Neural cell (in vitro differentiated cells): ENCODE results near the gene SEC23A. TPM values are rescaled to one million over a fixed set of nuclear protein-coding genes. Genes with fewer than 3 reads are reported as not detected.
"Not testable (repeated sequence)": the region's sequence is repeated elsewhere in the genome, so short reads cannot be mapped to it uniquely, and the experiment has no call there.

Source experiments
- H2AFZ ChIP-seq: fragments of 200-600, 300-800 bp; sonication (generic), shearing (Covaris generic); 2 replicates; pipeline ENCODE4 v1.6.0; 2014; ENCODE audit warnings: low read depth, mild to moderate bottlenecking, antibody characterized with exemption, low read length, moderate library complexity
- H3F3A ChIP-seq: fragments of 200-600 bp; shearing (Covaris generic); 2 replicates; pipeline ENCODE4 v1.6.1; 2016; ENCODE audit warnings: mild to moderate bottlenecking, moderate library complexity, mixed read lengths, antibody characterized with exemption, low read length; ENCODE audit not compliant: insufficient read depth, poor library complexity, severe bottlenecking
- H3K27ac ChIP-seq: fragments of 200-600, 300-800 bp; sonication (generic), shearing (Covaris generic); 2 replicates; pipeline ENCODE4 v1.5.1; 2014; ENCODE audit warnings: mild to moderate bottlenecking, low read length, moderate library complexity
- H3K27me3 ChIP-seq: fragments of 300-800, 200-600 bp; sonication (generic), shearing (Covaris generic); 2 replicates; pipeline ENCODE4 v1.6.0; 2014; ENCODE audit warnings: mild to moderate bottlenecking, low read depth, low read length, moderate library complexity; ENCODE audit not compliant: insufficient read depth
- H3K36me3 ChIP-seq: fragments of 300-800, 200-600 bp; sonication (generic), shearing (Covaris generic); 2 replicates; pipeline ENCODE4 v1.5.1; 2014; ENCODE audit warnings: mild to moderate bottlenecking, antibody characterized with exemption, low read length, moderate library complexity; ENCODE audit not compliant: insufficient read depth
- H3K4me2 ChIP-seq: fragments of 300-800, 200-600 bp; sonication (generic), shearing (Covaris generic); 2 replicates; pipeline ENCODE4 v1.6.0; 2014; ENCODE audit warnings: mild to moderate bottlenecking, low read length
- H3K4me3 ChIP-seq: fragments of 300-800, 200-600 bp; sonication (generic), shearing (Covaris generic); 2 replicates; pipeline ENCODE4 v1.5.1; 2014; ENCODE audit warnings: mild to moderate bottlenecking, low read length, moderate library complexity
- H3K79me2 ChIP-seq: fragments of 200-600 bp; shearing (Covaris generic); replicated peaks from 2 replicates; pipeline ENCODE4 v1.6.0; 2014; ENCODE audit warnings: mild to moderate bottlenecking, low read length, moderate library complexity; ENCODE audit not compliant: insufficient read depth
- H3K9ac ChIP-seq: fragments of 300-800, 200-600 bp; sonication (generic), shearing (Covaris generic); 2 replicates; pipeline ENCODE4 v1.6.1; 2016; ENCODE audit warnings: mild to moderate bottlenecking, low read length, mixed read lengths
- H3K9me2 ChIP-seq: fragments of 200-600 bp; shearing (Covaris generic); 2 replicates; pipeline ENCODE4 v1.6.1; 2016; ENCODE audit warnings: mild to moderate bottlenecking, low read length, mixed read lengths; ENCODE audit not compliant: insufficient read depth
- H3K9me3 ChIP-seq: fragments of 200-600, 300-800 bp; sonication (generic), shearing (Covaris generic); 2 replicates; pipeline ENCODE4 v1.6.1; 2016; ENCODE audit warnings: mild to moderate bottlenecking, mixed run types, low read length, moderate library complexity, mixed read lengths
- H4K20me1 ChIP-seq: fragments of 200-600 bp; shearing (Covaris generic); 2 replicates; pipeline ENCODE4 v1.6.1; 2016; ENCODE audit warnings: mild to moderate bottlenecking, mixed run types; ENCODE audit not compliant: insufficient read depth
- EP300 ChIP-seq: fragments of 450-650 bp; conservative IDR thresholded peaks from 2 replicates; pipeline ENCODE4 v1.6.1; 2014; ENCODE audit warnings: antibody characterized with exemption, mild to moderate bottlenecking, moderate library complexity; ENCODE audit not compliant: poor library complexity, severe bottlenecking
- EZH2 ChIP-seq: fragments of 200-600, 300-800 bp; shearing (Covaris generic), sonication (generic); IDR thresholded peaks from 2 replicates; pipeline ENCODE4 v1.6.1; 2014; ENCODE audit warnings: antibody characterized with exemption, low read length, borderline replicate concordance, mild to moderate bottlenecking; ENCODE audit not compliant: insufficient read depth, poor library complexity, severe bottlenecking
- MXI1 ChIP-seq: fragments of 450-650 bp; conservative IDR thresholded peaks from 2 replicates; pipeline ENCODE4 v1.6.1; 2014; ENCODE audit warnings: antibody characterized with exemption, mild to moderate bottlenecking; ENCODE audit not compliant: poor library complexity, severe bottlenecking
- POLR2AphosphoS5 ChIP-seq: IDR thresholded peaks from 2 replicates; pipeline ENCODE4 v1.6.1; 2012
- RAD21 ChIP-seq: fragments of 450-650 bp; conservative IDR thresholded peaks from 2 replicates; pipeline ENCODE4 v1.6.1; 2014; ENCODE audit warnings: antibody characterized with exemption, mild to moderate bottlenecking, moderate library complexity
- SMC3 ChIP-seq: fragments of 450-650 bp; conservative IDR thresholded peaks from 2 replicates; pipeline ENCODE4 v1.6.1; 2014; ENCODE audit warnings: antibody characterized with exemption, mild to moderate bottlenecking, moderate library complexity; ENCODE audit not compliant: poor library complexity
- TAF1 ChIP-seq: IDR thresholded peaks from 2 replicates; pipeline ENCODE4 v1.6.1; 2012; ENCODE audit warnings: low read depth
- polyA plus RNA-seq: library from polyadenylated mRNA; depleted of rRNA; stranded (reverse); fragments of >200 nt; gene quantifications from 2 replicates; pipeline ENCODE4 v1.2.3, GENCODE V29; 2014
- TF ChIP-seq, protein P1 (sequence below): fragments of 450-650 bp; IDR thresholded peaks from 2 replicates; pipeline ENCODE4 v1.5.1; 2014; ENCODE audit warnings: antibody characterized with exemption, mild to moderate bottlenecking, moderate library complexity; ENCODE audit not compliant: poor library complexity, severe bottlenecking
- TF ChIP-seq, protein P2 (sequence below): IDR thresholded peaks from 2 replicates; pipeline ENCODE4 v1.6.1; 2012; ENCODE audit warnings: borderline replicate concordance

The SEC23A gene
- polyA plus RNA-seq, 1 donor from 2014 or later, result 107 TPM

DNA sequence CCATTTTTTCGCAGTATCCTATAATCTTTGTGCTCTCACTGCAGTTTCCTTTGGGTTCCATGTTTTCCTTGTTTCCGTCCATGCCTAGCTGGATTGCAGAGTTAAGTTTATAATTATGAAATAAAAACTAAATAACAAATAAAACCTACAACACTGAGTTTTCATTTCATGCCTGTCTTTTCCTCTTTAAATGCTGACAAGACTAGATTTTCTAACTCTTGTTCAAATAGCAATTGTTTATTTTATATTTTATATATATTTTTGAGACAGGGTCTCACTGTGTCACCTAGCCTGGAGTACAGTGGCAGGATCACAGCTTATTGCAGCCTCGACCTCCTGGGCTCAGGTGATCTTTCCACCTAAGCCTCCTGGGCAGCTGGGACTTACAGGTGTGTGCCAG lies 5.8 kb upstream of the SEC23A start:
- Histone ChIP-seq H3K9me3 (no peaks in the 10 kb centered on the region), H3K27ac (no peak overlapping the region), H3K9me2 (no peaks in the 10 kb centered on the region), H3F3A (no peaks in the 10 kb centered on the region), H2AFZ (no peak overlapping the region), H3K79me2 (peaks cover 2% of the 10 kb centered on the region), H3K27me3 (no peaks in the 10 kb centered on the region), H3K4me2 (no peak overlapping the region), H3K36me3 (no peaks in the 10 kb centered on the region), H3K9ac (no peak overlapping the region), H3K4me3 (no peak overlapping the region), H4K20me1 (no peaks in the 10 kb centered on the region)
- no peak for TF ChIP-seq RAD21
- TF ChIP-seq EZH2, result no peak
- TF ChIP-seq, protein P1, sequence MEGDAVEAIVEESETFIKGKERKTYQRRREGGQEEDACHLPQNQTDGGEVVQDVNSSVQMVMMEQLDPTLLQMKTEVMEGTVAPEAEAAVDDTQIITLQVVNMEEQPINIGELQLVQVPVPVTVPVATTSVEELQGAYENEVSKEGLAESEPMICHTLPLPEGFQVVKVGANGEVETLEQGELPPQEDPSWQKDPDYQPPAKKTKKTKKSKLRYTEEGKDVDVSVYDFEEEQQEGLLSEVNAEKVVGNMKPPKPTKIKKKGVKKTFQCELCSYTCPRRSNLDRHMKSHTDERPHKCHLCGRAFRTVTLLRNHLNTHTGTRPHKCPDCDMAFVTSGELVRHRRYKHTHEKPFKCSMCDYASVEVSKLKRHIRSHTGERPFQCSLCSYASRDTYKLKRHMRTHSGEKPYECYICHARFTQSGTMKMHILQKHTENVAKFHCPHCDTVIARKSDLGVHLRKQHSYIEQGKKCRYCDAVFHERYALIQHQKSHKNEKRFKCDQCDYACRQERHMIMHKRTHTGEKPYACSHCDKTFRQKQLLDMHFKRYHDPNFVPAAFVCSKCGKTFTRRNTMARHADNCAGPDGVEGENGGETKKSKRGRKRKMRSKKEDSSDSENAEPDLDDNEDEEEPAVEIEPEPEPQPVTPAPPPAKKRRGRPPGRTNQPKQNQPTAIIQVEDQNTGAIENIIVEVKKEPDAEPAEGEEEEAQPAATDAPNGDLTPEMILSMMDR, result no peak
- TF ChIP-seq EP300, result no peak
- TF ChIP-seq MXI1, result no peak
- TF ChIP-seq, protein P2, sequence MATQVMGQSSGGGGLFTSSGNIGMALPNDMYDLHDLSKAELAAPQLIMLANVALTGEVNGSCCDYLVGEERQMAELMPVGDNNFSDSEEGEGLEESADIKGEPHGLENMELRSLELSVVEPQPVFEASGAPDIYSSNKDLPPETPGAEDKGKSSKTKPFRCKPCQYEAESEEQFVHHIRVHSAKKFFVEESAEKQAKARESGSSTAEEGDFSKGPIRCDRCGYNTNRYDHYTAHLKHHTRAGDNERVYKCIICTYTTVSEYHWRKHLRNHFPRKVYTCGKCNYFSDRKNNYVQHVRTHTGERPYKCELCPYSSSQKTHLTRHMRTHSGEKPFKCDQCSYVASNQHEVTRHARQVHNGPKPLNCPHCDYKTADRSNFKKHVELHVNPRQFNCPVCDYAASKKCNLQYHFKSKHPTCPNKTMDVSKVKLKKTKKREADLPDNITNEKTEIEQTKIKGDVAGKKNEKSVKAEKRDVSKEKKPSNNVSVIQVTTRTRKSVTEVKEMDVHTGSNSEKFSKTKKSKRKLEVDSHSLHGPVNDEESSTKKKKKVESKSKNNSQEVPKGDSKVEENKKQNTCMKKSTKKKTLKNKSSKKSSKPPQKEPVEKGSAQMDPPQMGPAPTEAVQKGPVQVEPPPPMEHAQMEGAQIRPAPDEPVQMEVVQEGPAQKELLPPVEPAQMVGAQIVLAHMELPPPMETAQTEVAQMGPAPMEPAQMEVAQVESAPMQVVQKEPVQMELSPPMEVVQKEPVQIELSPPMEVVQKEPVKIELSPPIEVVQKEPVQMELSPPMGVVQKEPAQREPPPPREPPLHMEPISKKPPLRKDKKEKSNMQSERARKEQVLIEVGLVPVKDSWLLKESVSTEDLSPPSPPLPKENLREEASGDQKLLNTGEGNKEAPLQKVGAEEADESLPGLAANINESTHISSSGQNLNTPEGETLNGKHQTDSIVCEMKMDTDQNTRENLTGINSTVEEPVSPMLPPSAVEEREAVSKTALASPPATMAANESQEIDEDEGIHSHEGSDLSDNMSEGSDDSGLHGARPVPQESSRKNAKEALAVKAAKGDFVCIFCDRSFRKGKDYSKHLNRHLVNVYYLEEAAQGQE, result no peak
- no peak for TF ChIP-seq TAF1
- no peak for TF ChIP-seq SMC3
- TF ChIP-seq POLR2AphosphoS5, result no peak

DNA sequence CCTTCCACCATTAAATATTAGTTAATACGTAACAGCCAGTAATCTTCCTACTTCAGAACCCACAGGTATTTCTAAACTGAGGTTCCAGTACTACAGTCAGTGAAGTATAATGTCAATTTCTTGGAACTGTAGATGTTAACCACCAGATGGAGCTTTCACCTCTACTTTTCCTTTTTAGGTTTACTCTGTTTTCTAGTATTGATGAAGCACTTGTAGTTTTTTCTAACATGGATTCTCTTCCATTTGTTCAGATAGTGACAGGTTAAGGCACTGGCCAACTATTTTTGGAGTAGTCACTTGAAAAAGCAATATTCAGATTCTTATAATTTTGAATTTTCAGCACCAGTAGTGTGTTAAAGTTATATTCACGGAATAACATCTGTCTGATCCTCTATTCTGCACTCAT lies 4.6 kb upstream of the SEC23A start:
- Histone ChIP-seq H3K4me3 (no peak overlapping the region), H2AFZ (no peak overlapping the region), H3K9me2 (no peaks in the 10 kb centered on the region), H3K9ac (no peak overlapping the region), H3F3A (no peaks in the 10 kb centered on the region), H3K4me2 (no peak overlapping the region), H3K9me3 (no peaks in the 10 kb centered on the region), H3K27ac (no peak overlapping the region), H3K36me3 (no peaks in the 10 kb centered on the region), H4K20me1 (no peaks in the 10 kb centered on the region), H3K79me2 (peaks cover 10% of the 10 kb centered on the region), H3K27me3 (no peaks in the 10 kb centered on the region)
- TF ChIP-seq EP300 (no peak), SMC3 (peak; percentile 80), TAF1 (no peak), POLR2AphosphoS5 (no peak), EZH2 (no peak), RAD21 (peak; percentile 70), MXI1 (no peak)
- TF ChIP-seq, protein P1, result peak; percentile 76
- TF ChIP-seq, protein P2, result no peak

DNA sequence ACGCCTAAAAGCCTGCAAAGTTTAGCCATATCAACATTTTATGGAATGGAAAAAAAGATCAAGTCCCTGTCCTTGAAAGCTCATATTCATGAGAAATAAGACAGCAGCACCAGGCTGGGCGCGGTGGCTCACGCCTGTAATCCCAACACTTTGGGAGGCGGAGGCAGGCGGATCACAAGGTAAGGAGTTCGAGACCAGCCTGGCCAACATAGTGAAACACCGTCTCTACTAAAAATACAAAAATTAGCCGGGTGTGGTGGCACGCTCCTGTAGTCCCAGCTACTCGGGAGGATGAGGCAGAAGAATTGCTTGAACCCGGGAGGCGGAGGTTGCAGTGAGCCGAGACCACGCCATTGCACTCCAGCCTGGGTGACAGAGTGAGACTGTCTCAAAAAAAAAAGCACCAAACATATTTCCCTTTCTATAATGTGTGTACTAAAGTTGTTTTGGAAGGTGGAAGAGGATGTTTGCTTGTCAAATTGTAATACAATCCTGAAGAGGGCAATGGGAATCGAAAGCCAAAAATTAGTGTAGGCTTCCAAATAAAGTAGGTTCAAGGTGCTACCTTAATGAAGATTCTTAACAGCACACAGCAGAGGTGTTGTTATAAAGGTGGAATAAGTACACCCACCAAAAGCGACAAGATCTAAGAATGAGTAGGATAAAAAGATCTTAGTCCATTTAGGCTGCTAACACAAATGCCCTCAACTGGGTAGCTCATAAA lies 1.2 kb upstream of the SEC23A start:
- H3F3A ChIP-seq, H3K9me2 ChIP-seq, H3K9me3 ChIP-seq, H3K27me3 ChIP-seq, H4K20me1 ChIP-seq, H3K27ac ChIP-seq, H3K9ac ChIP-seq, H2AFZ ChIP-seq, H3K36me3 ChIP-seq: not testable (repeated sequence)
- H3K4me3 ChIP-seq, result peak overlapping the region; percentile 93
- H3K79me2 ChIP-seq, result peaks cover 36% of the 10 kb centered on the region
- peak overlapping the region; percentile 91 for H3K4me2 ChIP-seq
